Activated T-helper 9 cell treated with anti-CD3 and anti-CD28 coated beads, Interleukin-2, amount 50 U/mL, for 16 hours (primary cell): ENCODE data around the gene OTOP2.
"Not testable (repeated sequence)": the region's sequence is repeated elsewhere in the genome, so short reads cannot be mapped to it uniquely, and the experiment has no call there.

Experiments used
- DNase-seq: peaks from one replicate; pipeline ENCODE4 v3.0.0-alpha.2; 2020; ENCODE audit warnings: low read depth

OTOP2 gene

DNA sequence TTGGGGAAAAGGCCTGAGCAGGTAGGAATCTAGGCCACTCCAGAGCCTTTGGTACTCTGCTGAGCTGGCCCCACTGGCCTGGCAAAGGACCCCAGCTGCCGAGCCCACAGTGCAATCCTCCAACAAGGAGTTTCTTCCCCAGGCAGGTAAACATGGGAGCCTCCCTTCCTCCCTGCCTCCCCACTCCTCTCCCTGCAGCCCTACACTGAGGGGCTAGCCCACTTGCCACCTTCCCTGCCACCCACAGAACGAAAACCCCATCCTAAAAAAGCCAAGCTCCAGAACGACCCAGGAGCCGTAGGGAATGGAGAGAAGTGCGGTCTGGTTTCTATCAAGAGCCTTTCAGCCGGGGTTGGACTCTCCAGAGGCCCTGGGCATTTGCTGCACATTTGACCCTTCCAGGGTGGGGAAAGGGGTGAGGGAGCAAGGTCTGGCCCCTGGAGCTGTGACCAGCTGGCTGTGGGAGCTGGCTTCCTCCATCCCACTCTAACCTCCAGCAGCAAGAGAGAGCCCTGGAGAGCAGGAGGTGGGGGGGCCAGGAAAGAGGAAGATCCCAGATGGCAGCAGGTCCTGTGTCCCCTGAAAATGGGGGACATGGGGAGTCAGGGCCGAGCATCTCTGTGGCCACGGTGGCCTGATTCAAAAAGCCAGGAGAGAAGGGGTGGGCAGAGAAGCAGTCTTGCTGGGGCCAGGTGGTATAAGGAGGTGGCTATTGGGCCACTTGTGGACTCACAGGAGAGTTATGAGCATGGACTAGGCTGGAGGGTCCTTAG lies 47.2 kb downstream of the OTOP2 start:
- no peak for DNase-seq

DNA sequence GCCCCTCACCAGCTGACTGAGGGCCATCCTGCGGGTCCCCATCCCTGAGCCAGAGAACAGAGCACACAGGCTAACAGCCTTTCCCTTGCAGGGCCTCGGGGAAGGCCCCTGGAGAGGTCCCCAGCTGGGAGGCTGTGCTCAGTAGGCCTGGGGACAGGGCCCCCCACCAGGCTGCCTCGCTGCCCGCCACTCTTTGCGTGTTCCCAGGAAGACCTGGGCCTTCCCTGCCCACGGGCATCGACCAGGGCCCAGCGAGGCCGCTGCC lies 47.7 kb downstream of the OTOP2 start:
- DNase-seq: no peak

DNA sequence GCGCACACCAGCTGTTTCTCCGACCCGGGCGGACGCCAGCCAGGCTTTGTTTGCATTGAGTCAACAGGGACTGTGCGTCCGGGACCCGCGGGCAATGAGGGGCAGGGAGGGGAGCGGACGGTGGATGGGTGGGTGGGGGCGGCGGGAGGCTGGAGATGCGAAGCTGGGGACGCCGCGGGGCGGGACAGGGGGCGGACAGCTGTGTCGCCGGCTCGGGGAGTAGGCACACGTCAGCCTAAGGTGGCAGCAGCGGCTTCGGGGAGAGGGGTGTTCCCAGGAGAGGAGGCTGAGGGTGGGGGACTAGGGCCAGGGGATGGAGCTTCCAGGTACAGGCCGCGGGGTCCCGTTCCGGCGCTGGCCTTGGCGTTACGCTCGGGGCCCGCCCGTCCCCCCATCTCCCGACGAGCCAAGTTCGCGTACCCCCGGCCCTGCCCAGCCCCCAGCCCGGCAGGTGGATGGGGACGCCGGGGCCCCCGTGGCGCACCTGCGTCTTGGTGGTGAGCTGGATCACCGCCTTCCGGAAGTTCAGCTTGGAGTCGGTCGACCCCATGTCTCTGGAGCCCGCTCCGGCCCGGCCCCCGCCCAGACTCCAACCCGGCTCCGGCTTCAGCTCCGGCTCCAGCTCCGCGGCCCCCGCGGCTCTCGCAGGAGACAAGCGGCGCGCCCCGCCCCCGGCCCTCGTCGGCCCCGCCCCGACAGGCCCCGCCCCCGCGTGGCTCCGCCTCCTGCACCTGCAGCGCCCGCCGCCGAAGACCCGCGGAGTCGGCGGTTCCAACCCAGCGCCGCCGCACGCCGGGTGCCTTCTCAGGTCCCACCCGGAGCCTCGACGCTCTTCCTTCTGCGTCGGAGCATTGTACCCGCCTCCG lies 48.3 kb downstream of the OTOP2 start, which contains the start of gene HID1:
Gene HID1, minus strand, starts transcription at position 653 of the 866 bp plus-strand sequence. Its CDS starts 103 bp downstream, at position 550.
- DNase-seq: peak; percentile 77

DNA sequence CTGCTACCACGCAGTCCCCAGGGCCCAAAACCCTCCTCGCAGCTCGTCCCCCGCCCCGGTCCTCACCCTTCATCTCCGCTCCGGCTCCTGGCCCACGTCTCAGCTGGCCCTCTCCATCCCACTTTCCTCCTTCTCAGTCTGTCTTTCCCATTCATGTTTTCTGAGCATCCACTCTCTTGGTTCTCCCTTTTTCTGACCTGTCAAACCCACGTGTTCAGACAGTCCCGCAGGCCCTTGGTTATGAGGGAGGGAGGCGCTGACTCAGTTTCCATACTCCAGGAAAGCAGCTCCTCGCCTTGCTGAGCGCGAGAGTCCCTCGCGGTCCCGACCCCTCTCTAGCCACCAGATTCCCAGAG lies 48.9 kb downstream of the OTOP2 start:
- DNase-seq: no peak

DNA sequence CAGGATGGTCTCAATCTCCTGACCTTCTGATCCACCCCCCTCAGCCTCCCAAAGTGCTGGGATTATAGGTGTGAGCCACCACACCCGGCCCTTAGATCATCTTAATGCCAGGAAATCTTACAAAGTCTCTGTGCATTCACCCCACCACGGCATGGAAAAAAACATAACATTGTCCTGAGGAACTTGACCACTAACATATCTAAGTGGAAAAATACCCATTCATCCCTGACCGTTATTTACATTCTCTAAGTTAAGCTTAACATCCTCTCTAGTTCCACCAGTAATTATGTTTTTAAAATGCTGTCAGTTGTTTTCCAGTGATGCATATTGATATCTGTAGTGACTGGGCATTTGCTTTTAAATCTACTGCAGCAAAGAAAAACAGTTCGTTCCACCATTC lies 51.9 kb downstream of the OTOP2 start:
- DNase-seq: no peak

DNA sequence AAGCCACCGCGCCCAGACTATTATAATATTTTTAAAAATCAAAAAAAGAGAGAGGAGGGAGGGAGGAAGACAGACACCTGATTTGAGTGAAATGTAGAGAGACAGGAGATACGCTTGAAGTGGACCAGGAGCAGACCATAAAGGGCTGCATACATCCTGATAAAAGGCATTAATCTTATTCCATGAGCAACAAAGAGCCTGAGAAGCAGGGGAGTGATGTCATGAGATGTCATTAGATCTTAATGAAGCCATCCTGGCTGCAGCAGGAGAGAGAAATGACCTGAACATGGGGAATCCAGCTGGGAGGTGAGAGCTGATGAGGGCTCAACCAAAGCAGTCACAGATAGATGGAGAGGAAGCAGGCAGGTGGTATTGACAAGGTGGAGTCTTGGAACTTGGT lies 53.7 kb downstream of the OTOP2 start:
- no peak for DNase-seq

DNA sequence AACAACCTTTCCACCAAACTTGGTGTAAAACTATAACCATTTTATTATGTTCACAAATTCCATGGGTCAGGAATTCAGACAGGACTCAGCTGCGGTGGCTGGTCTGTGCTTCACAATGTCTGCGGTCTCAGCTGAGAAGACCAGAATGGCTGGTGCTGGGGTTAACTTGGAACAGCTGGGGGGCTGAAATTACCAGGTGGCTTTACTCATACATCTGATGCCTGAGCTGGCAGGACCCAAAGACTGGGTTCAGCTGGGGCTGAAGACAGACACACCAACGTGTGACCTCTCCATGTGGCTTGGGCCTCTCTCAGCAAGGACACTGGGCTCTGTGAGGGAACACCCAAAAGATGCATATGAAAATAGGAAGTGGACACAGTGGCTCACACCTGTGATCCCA lies 54.2 kb downstream of the OTOP2 start:
- no peak for DNase-seq

DNA sequence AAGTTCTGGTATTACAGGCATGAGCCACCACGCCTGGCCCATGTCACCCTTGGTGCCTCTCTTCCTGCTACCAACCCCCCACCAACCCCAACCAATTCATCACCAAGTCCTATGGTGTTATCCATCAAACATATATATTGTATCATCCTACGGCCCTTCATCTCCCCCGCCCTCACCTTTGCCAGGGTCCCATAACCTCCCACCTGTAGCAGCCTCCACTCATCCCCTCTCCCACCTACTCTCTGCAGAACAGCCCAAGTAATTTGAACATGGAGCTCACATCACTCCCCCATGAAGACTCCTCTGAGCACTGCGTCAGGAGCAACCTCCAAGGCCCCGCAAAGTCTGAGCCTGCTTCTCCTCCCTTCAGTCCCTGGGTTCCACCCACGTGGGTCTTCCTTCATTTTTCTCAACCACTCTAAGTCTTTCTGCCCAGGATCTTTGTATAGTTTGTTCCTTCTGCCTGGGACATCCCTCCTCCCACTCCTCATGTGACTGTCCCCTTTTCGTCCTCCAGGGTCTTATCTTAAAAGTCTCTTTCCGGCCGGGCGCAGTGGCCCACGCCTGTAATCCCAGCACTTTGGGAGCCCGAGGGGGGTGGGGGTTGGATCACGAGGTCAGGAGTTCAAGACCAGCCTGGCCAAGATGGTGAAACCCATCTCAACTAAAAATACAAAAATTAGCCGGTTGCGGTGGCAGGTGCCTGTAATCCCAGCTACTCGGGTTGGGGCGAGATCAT lies 55.5 kb downstream of the OTOP2 start:
- no peak for DNase-seq

DNA sequence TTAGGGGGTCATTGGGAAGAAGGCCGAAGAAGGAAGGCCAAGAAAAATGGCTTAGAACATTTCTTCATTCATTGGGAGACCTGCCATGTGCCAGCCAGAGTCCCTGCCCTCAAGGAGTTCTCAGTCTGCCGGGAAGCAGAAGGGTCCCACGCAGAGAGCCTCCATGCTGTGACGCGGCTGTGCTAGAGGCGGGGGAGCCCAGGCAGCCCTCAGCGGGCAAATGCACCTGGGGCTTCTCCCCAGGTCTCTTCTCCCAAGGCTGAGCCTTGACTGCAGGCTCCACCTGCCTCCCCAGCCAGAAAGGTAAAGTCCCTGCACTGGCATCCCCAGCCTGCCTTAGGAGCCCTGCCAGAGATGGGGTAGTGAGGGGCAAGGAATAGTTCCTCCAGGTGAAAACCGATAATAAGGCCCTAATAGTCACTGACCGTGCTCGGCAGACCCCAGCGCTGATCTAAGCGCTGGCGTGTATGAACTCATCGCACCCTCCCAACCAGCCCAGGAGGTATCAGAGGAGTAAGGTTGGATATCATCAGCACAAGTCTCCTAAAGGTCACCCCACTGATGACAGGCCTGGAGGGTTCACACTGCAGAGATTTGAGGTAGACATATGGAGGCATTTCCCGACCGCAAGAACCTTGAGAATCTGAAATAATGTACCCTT lies 57.4 kb downstream of the OTOP2 start:
- no peak for DNase-seq

DNA sequence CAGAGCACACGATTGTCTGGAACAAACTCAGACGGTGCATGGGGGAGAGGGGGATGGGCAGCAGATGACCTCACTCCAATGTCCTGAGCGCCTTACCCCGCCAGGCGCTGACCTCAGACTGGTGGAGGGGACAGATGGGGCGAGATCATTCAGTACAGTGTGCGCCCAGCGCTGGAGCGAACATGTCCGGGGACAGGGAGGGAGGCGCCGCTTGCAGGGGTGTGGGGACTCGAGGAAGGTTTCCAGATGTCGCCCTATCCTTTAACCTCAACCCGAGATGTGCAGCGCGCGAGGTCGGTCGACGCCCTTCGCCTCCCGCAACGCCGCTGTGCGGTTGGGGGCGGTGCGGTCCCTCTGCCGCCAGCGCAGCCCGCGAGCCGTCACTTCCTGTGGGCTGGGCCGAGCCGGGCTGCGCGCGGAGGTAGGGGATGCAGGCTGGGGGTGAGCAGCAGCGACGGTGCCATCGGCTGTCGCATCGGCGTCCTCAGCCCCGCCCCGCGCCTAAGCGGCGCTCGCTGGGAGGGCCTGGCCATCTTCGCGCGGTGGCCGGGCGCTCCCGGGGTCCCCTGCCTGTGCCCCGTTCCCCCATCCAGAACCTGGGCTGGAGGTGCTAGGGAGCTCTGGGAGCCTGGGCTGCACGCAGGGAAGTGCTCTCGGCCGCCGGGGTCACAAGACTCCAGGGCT lies 58.0 kb downstream of the OTOP2 start:
- DNase-seq: peak; percentile 71

DNA sequence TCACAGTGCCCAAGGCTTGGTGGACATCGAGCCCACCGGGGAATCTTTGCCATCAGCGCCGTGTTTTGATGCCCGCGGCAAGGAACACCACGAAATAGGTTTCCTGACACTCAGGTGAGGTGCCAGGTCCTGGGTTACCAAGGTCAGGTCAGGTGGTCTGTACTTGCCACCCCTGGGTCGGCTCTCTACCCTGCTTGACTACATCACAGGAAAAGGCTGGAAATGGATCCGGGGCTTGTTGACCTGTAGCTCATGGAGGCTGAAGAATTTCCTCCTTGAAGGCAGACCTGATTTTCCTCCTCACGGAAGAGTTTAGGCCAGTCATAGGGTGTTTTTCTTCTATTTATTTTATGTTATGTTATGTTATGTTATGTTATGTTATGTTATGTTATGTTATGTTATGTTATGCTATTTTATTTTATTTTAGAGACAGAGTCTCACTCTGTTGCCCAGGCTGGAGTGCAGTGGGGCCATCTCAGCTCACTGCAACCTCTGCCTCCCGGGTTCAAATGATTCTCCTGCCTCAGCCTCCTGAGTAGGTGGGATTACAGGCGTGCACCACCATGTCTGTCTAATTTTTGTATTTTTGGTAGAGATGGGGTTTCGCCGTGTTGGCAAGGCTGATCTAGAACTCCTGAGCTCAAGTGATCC lies 58.7 kb downstream of the OTOP2 start:
- not testable (repeated sequence) for DNase-seq
